Nephron (organoid): Measurements from ENCODE around the gene HERPUD1.

Experiments
- H3K27ac Mint-ChIP-seq, 3 experiments: 2 replicates each; pipeline ENCODE4 v1.8.0; 2020; ENCODE audit warnings: mixed read lengths in 3 of 3, mild to moderate bottlenecking in 2 of 3, moderate library complexity in 1 of 3
- H3K27me3 Mint-ChIP-seq: 2 replicates; pipeline ENCODE4 v1.8.0; 2021; ENCODE audit warnings: low read depth, mild to moderate bottlenecking, moderate library complexity, mixed read lengths
- H3K36me3 Mint-ChIP-seq: 2 replicates; pipeline ENCODE4 v1.8.0; 2020; ENCODE audit warnings: low read depth, mixed read lengths
- H3K4me1 Mint-ChIP-seq: 2 replicates; pipeline ENCODE4 v1.8.0; 2020; ENCODE audit warnings: mixed read lengths
- H3K4me3 Mint-ChIP-seq, 3 experiments: 2 replicates each; pipeline ENCODE4 v1.8.0; 2020; ENCODE audit warnings: mild to moderate bottlenecking in 3 of 3, mixed read lengths in 3 of 3, moderate library complexity in 2 of 3
- H3K9me3 Mint-ChIP-seq: 2 replicates; pipeline ENCODE4 v1.8.0; 2020; ENCODE audit warnings: mixed read lengths
- CTCF ChIP-seq, 3 experiments: fragments of 200-600 bp; sonication (generic); IDR thresholded peaks; one replicate each; pipeline ENCODE4 v1.5.0; 2021; ENCODE audit warnings: antibody characterized with exemption in 3 of 3; ENCODE audit not compliant: unreplicated experiment in 3 of 3

HERPUD1 gene

GRCh38 chr16:56980201-56980535, 48.2 kb downstream of the HERPUD1 start:
- peaks cover 7% of the 10 kb centered on the region for H3K4me1 Mint-ChIP-seq
- H3K27me3 Mint-ChIP-seq, result peaks cover 9% of the 10 kb centered on the region
- H3K27ac Mint-ChIP-seq, result no peak overlapping the region
- H3K4me3 Mint-ChIP-seq, result no peak overlapping the region
- no peaks in the 10 kb centered on the region for H3K36me3 Mint-ChIP-seq
- H3K9me3 Mint-ChIP-seq, result no peaks in the 10 kb centered on the region
- no peak for TF ChIP-seq CTCF (IDR thresholded peaks at IDR 0.05; ENCODE audit: unreplicated experiment in 3 of 3)

- H3K4me3 Mint-ChIP-seq, result no peak overlapping the region
- peaks cover 4% of the 10 kb centered on the region for H3K27me3 Mint-ChIP-seq
- H3K36me3 Mint-ChIP-seq, result no peaks in the 10 kb centered on the region
- H3K9me3 Mint-ChIP-seq, result no peaks in the 10 kb centered on the region
- H3K27ac Mint-ChIP-seq, result peak overlapping the region in 2 of 3 experiments; percentile 24 to 61
- no peak for TF ChIP-seq CTCF (IDR thresholded peaks at IDR 0.05; ENCODE audit: unreplicated experiment in 3 of 3)
- peaks cover 7% of the 10 kb centered on the region for H3K4me1 Mint-ChIP-seq
Observed at GRCh38 chr16:56980792-56981724, 49.1 kb downstream of the HERPUD1 start.

- H3K4me3 Mint-ChIP-seq, result no peak overlapping the region
- H3K4me1 Mint-ChIP-seq, result peaks cover 7% of the 10 kb centered on the region
- peak overlapping the region in 2 of 3 experiments; percentile 24 to 61 for H3K27ac Mint-ChIP-seq
- TF ChIP-seq CTCF (IDR thresholded peaks at IDR 0.05; ENCODE audit: unreplicated experiment in 3 of 3), result no peak
- H3K9me3 Mint-ChIP-seq, result no peaks in the 10 kb centered on the region
- H3K27me3 Mint-ChIP-seq, result peaks cover 5% of the 10 kb centered on the region
- no peaks in the 10 kb centered on the region for H3K36me3 Mint-ChIP-seq
Observed at GRCh38 chr16:56981729-56982271, 49.9 kb downstream of the HERPUD1 start.

GRCh38 chr16:56982695-56983094, 50.8 kb downstream of the HERPUD1 start:
- Mint-ChIP-seq H3K9me3 (no peaks in the 10 kb centered on the region), H3K4me3 (no peak overlapping the region), H3K27ac (no peak overlapping the region), H3K4me1 (peaks cover 7% of the 10 kb centered on the region), H3K36me3 (no peaks in the 10 kb centered on the region), H3K27me3 (peaks cover 14% of the 10 kb centered on the region)
- TF ChIP-seq CTCF (IDR thresholded peaks at IDR 0.05; ENCODE audit: unreplicated experiment in 3 of 3), result no peak

- Mint-ChIP-seq H3K4me1 (peaks cover 7% of the 10 kb centered on the region), H3K36me3 (no peaks in the 10 kb centered on the region), H3K9me3 (no peaks in the 10 kb centered on the region), H3K4me3 (no peak overlapping the region), H3K27ac (no peak overlapping the region), H3K27me3 (peaks cover 20% of the 10 kb centered on the region)
- no peak for TF ChIP-seq CTCF (IDR thresholded peaks at IDR 0.05; ENCODE audit: unreplicated experiment in 3 of 3)
Observed at GRCh38 chr16:56983211-56983751, 51.3 kb downstream of the HERPUD1 start.
